DND-41 (cell line): ENCODE results near the gene AUTS2.

Experiments used
- ATAC-seq: fragments of 200-7000 bp; cut with Tn5 transposase; 3 replicates; pipeline ENCODE4 v1.9.1; 2021; ENCODE audit warnings: low read depth; ENCODE audit not compliant: insufficient read depth
- DNase-seq: peaks from one replicate; pipeline ENCODE4 v3.0.0-alpha.2; 2020
- H2AFZ ChIP-seq: 2 replicates; pipeline ENCODE4 v1.6.0; 2012; ENCODE audit warnings: low read depth, low read length
- H3K27ac ChIP-seq: 2 replicates; pipeline ENCODE4 v1.5.1; 2012; ENCODE audit warnings: low read length, inconsistent platforms
- H3K27me3 ChIP-seq: fragments of 200-600 bp; sonication (generic); 2 replicates; pipeline ENCODE4 v1.6.0; 2012; ENCODE audit warnings: low read length, mild to moderate bottlenecking, inconsistent platforms; ENCODE audit not compliant: insufficient read depth, poor library complexity
- H3K36me3 ChIP-seq: 2 replicates; pipeline ENCODE4 v1.5.1; 2012; ENCODE audit warnings: low read length, inconsistent platforms; ENCODE audit not compliant: insufficient read depth
- H3K4me1 ChIP-seq: 2 replicates; pipeline ENCODE4 v1.5.1; 2012; ENCODE audit warnings: mild to moderate bottlenecking, low read length; ENCODE audit not compliant: insufficient read depth
- H3K4me2 ChIP-seq: 2 replicates; pipeline ENCODE4 v1.6.0; 2012; ENCODE audit warnings: mild to moderate bottlenecking, moderate library complexity, low read length, inconsistent platforms; ENCODE audit not compliant: insufficient read depth
- H3K4me3 ChIP-seq, 2 experiments: fragments of 200-600 bp in 1 of 2; shearing (Covaris generic) in 1 of 2; 2 replicates each; pipeline ENCODE4 v1.5.1; 2012 to 2016; ENCODE audit warnings: inconsistent platforms in 2 of 2, low read length in 2 of 2, mild to moderate bottlenecking in 2 of 2, low read depth in 1 of 2, moderate library complexity in 1 of 2
- H3K79me2 ChIP-seq: 2 replicates; pipeline ENCODE4 v1.6.0; 2012; ENCODE audit warnings: low read length, inconsistent platforms; ENCODE audit not compliant: insufficient read depth
- H3K9ac ChIP-seq: 2 replicates; pipeline ENCODE4 v1.6.0; 2012; ENCODE audit warnings: low read depth, mild to moderate bottlenecking, inconsistent platforms, low read length, moderate library complexity
- H3K9me3 ChIP-seq: 2 replicates; pipeline ENCODE4 v1.5.1; 2012; ENCODE audit warnings: low read length, moderate library complexity, mild to moderate bottlenecking, inconsistent platforms; ENCODE audit not compliant: insufficient read depth, severe bottlenecking
- H4K20me1 ChIP-seq: 2 replicates; pipeline ENCODE4 v1.6.0; 2012; ENCODE audit warnings: low read length; ENCODE audit not compliant: insufficient read depth
- CTCF ChIP-seq: IDR thresholded peaks from 2 replicates; pipeline ENCODE4 v1.5.1; 2012; ENCODE audit warnings: borderline replicate concordance, low read length, moderate library complexity, mild to moderate bottlenecking; ENCODE audit not compliant: poor library complexity, severe bottlenecking; ENCODE audit errors: extremely low read depth
- EZH2 ChIP-seq: IDR thresholded peaks from 3 replicates; pipeline ENCODE4 v1.6.1; 2012; ENCODE audit warnings: borderline replicate concordance, low read depth, mild to moderate bottlenecking, moderate library complexity, low read length, inconsistent platforms; ENCODE audit not compliant: severe bottlenecking

AUTS2 gene

GRCh38 chr7:69640216-69640615 lies 41.9 kb downstream of the AUTS2 start:
- Histone ChIP-seq H3K9ac (no peak overlapping the region), H3K27ac (no peak overlapping the region), H3K36me3 (no peaks in the 10 kb centered on the region), H3K27me3 (no peaks in the 10 kb centered on the region), H2AFZ (no peak overlapping the region), H3K4me1 (no peaks in the 10 kb centered on the region), H3K79me2 (peaks cover 67% of the 10 kb centered on the region), H3K9me3 (no peaks in the 10 kb centered on the region), H4K20me1 (peaks cover 39% of the 10 kb centered on the region), H3K4me2 (no peak overlapping the region), H3K4me3 (no peak overlapping the region)
- ATAC-seq (no peak), DNase-seq (no peak)
- TF ChIP-seq CTCF (no peak), EZH2 (no peak)

GRCh38 chr7:69640925-69641594 lies 42.8 kb downstream of the AUTS2 start:
- H3K79me2 ChIP-seq, result peaks cover 66% of the 10 kb centered on the region

GRCh38 chr7:69643265-69643664 lies 45.0 kb downstream of the AUTS2 start:
- Histone ChIP-seq H3K79me2 (peaks cover 69% of the 10 kb centered on the region), H3K27me3 (no peaks in the 10 kb centered on the region), H3K27ac (no peak overlapping the region), H2AFZ (no peak overlapping the region), H4K20me1 (peaks cover 42% of the 10 kb centered on the region), H3K36me3 (no peaks in the 10 kb centered on the region), H3K4me2 (no peak overlapping the region), H3K9me3 (no peaks in the 10 kb centered on the region), H3K9ac (no peak overlapping the region), H3K4me1 (no peaks in the 10 kb centered on the region), H3K4me3 (no peak overlapping the region)
- no peak for TF ChIP-seq CTCF
- TF ChIP-seq EZH2, result no peak
- ATAC-seq (no peak), DNase-seq (no peak)

More at GRCh38 chr7:69640925-69641594, 42.8 kb downstream of the AUTS2 start:
- no peaks in the 10 kb centered on the region for H3K36me3 ChIP-seq
- H3K4me2 ChIP-seq, result no peak overlapping the region
- H3K27ac ChIP-seq, result no peak overlapping the region
- no peaks in the 10 kb centered on the region for H3K9me3 ChIP-seq
- no peak for ATAC-seq
- DNase-seq, result no peak
- H3K27me3 ChIP-seq, result no peaks in the 10 kb centered on the region
- peaks cover 33% of the 10 kb centered on the region for H4K20me1 ChIP-seq
- H3K4me3 ChIP-seq, result no peak overlapping the region
- H3K4me1 ChIP-seq, result no peaks in the 10 kb centered on the region
- H2AFZ ChIP-seq, result no peak overlapping the region
- no peak overlapping the region for H3K9ac ChIP-seq
- no peak for TF ChIP-seq EZH2
- TF ChIP-seq CTCF, result no peak
